HepG2 (cell line): ENCODE data around the gene AHSG. TPM values are rescaled to one million over a fixed set of nuclear protein-coding genes. Genes with fewer than 3 reads are reported as not detected.
A peak's percentile ranks its signal among the peaks of the same experiment; 100 is the strongest.

Experiments
- ASH2L ChIP-seq: fragments of 300-600, 200-600 bp; sonication (generic); IDR thresholded peaks from 2 replicates; pipeline ENCODE4 v1.7.0; 2017; ENCODE audit warnings: low read depth, mild to moderate bottlenecking, moderate library complexity, mixed read lengths, low read length; ENCODE audit not compliant: insufficient read length
- GLI4 ChIP-seq: sonication (generic); formaldehyde crosslinking; IDR thresholded peaks from 2 replicates; pipeline ENCODE4 v1.5.1; 2020; ENCODE audit warnings: missing genetic modification reagents, mild to moderate bottlenecking, moderate library complexity, borderline replicate concordance
- HMGXB3 ChIP-seq: sonication (generic); formaldehyde crosslinking; IDR thresholded peaks from 2 replicates; pipeline ENCODE4 v1.4.0; 2020; ENCODE audit warnings: missing genetic modification reagents, borderline replicate concordance
- HOXA9 ChIP-seq: sonication (generic); formaldehyde crosslinking; IDR thresholded peaks from 2 replicates; pipeline ENCODE4 v1.8.1; 2022; ENCODE audit warnings: missing genetic modification reagents, mild to moderate bottlenecking, moderate library complexity, borderline replicate concordance
- KMT2A ChIP-seq: sonication (generic); formaldehyde crosslinking; IDR thresholded peaks from 2 replicates; pipeline ENCODE4 v1.4.0; 2020; ENCODE audit warnings: missing genetic modification reagents
- MYC ChIP-seq: sonication (generic); formaldehyde crosslinking; IDR thresholded peaks from 2 replicates; pipeline ENCODE4 v1.9.0; 2021; ENCODE audit warnings: missing genetic modification reagents, borderline replicate concordance
- NFYB ChIP-seq: sonication (generic); formaldehyde crosslinking; IDR thresholded peaks from 2 replicates; pipeline ENCODE4 v1.4.0; 2020; ENCODE audit warnings: missing genetic modification reagents
- NKX3-1 ChIP-seq: sonication (generic); formaldehyde crosslinking; IDR thresholded peaks from 2 replicates; pipeline ENCODE4 v1.5.0; 2020; ENCODE audit warnings: missing genetic modification reagents
- PAF1 ChIP-seq: IDR thresholded peaks from 2 replicates; pipeline ENCODE4 v1.6.1; 2016; ENCODE audit warnings: missing genetic modification reagents, missing compliant biosample characterization
- RBAK ChIP-seq: sonication (generic); formaldehyde crosslinking; IDR thresholded peaks from 2 replicates; pipeline ENCODE4 v1.5.1; 2020; ENCODE audit warnings: mild to moderate bottlenecking, missing genetic modification reagents
- RFXAP ChIP-seq: sonication (generic); formaldehyde crosslinking; IDR thresholded peaks from 2 replicates; pipeline ENCODE4 v1.4.0; 2020; ENCODE audit warnings: missing genetic modification reagents, borderline replicate concordance
- SAFB2 ChIP-seq: sonication (generic); formaldehyde crosslinking; IDR thresholded peaks from 2 replicates; pipeline ENCODE4 v1.5.1; 2020; ENCODE audit warnings: missing genetic modification reagents, low read depth, mild to moderate bottlenecking, borderline replicate concordance
- ZNF142 ChIP-seq: sonication (generic); formaldehyde crosslinking; IDR thresholded peaks from 2 replicates; pipeline ENCODE4 v1.4.0; 2020; ENCODE audit warnings: missing genetic modification reagents
- ZNF205 ChIP-seq: IDR thresholded peaks from 2 replicates; pipeline ENCODE4 v1.6.1; 2018; ENCODE audit warnings: missing biosample characterization, missing genetic modification reagents
- ZNF563 ChIP-seq: sonication (generic); formaldehyde crosslinking; IDR thresholded peaks from 2 replicates; pipeline ENCODE4 v1.8.0; 2022; ENCODE audit warnings: mild to moderate bottlenecking, moderate library complexity, missing genetic modification reagents
- ZNF567 ChIP-seq: sonication (generic); formaldehyde crosslinking; IDR thresholded peaks from 2 replicates; pipeline ENCODE4 v1.8.1; 2023; ENCODE audit warnings: mild to moderate bottlenecking, missing genetic modification reagents, borderline replicate concordance
- polyA plus RNA-seq, 8 experiments: library from polyadenylated mRNA; depleted of rRNA in 3 of 8; stranded (reverse) in 7 of 8; unstranded in 1 of 8; fragments of >200 nt; fragmentation: Illumina TruSeq in 4 of 8; extraction: Trizol in 4 of 8; gene quantifications; 2 replicates each; pipeline versions ENCODE4 v1.2.1 to v1.2.3, GENCODE V29; 2011 to 2016; ENCODE audit warnings: low read depth in 4 of 8, missing spikeins in 1 of 8, mixed read lengths in 1 of 8; ENCODE audit not compliant: insufficient read depth in 1 of 8
- total RNA-seq, 5 experiments: library from RNA; depleted of rRNA; stranded (reverse); fragments of >200 nt; fragmentation: Illumina TruSeq; extraction: Trizol; gene quantifications; 2 replicates each; pipeline ENCODE4 v1.2.3, GENCODE V29; 2016; ENCODE audit warnings: low read depth in 1 of 5
- TF ChIP-seq, protein P1 (sequence below): sonication (generic); formaldehyde crosslinking; IDR thresholded peaks from 2 replicates; pipeline ENCODE4 v1.4.0; 2020; ENCODE audit warnings: missing genetic modification reagents, borderline replicate concordance
- TF ChIP-seq, protein P2 (sequence below): sonication (generic); formaldehyde crosslinking; IDR thresholded peaks from 2 replicates; pipeline ENCODE4 v1.5.0; 2020; ENCODE audit warnings: missing genetic modification reagents

AHSG gene
- total and polyA plus RNA-seq, 2 of the 13 experiments (the other 11 are each of a cell fraction or from before 2014, with no cell fraction given), result 2,043 to 19,152 TPM

DNA sequence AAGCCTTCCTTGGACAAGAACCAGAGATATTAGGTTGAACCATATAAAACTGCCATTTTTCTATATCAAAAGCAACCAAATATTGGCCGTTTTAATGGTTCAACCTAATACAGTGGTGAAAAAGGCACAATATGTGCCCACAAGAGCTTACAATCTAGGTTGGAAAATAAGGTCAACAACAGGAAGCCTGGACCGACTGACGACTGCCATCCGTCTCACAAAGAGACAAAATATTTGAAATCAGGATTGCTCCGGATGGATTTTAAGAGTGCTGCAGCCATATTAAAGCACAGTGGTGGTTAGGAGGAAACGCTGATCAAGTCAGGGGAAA is 1.4 kb downstream of the AHSG start (continued):
- TF ChIP-seq RBAK (no peak), ASH2L (no peak), HMGXB3 (CRISPR knock-in tag) (0 out of 2 replicates have a peak, but pooled peaks have one; percentile 12), ZNF563 (CRISPR knock-in tag) (no peak), RFXAP (CRISPR knock-in tag) (no peak; the same call in 1 of the 2 replicates), NKX3-1 (CRISPR knock-in tag) (0 out of 2 replicates have a peak, but pooled peaks have one; percentile 9), ZNF142 (CRISPR knock-in tag) (0 out of 2 replicates have a peak, but pooled peaks have one; percentile 28), HOXA9 (CRISPR knock-in tag) (no peak), ZNF205 (CRISPR knock-in tag) (no peak; the same call in 1 of the 2 replicates), ZNF567 (no peak), GLI4 (no peak), NFYB (CRISPR knock-in tag) (0 out of 2 replicates have a peak, but pooled peaks have one; percentile 7), SAFB2 (CRISPR knock-in tag) (no peak), PAF1 (CRISPR knock-in tag) (peak; percentile 29; the same call in 1 of the 2 replicates), KMT2A (CRISPR knock-in tag) (no peak), MYC (CRISPR knock-in tag) (no peak)
- TF ChIP-seq, protein P1, sequence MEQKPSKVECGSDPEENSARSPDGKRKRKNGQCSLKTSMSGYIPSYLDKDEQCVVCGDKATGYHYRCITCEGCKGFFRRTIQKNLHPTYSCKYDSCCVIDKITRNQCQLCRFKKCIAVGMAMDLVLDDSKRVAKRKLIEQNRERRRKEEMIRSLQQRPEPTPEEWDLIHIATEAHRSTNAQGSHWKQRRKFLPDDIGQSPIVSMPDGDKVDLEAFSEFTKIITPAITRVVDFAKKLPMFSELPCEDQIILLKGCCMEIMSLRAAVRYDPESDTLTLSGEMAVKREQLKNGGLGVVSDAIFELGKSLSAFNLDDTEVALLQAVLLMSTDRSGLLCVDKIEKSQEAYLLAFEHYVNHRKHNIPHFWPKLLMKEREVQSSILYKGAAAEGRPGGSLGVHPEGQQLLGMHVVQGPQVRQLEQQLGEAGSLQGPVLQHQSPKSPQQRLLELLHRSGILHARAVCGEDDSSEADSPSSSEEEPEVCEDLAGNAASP (CRISPR knock-in tag), result 0 out of 2 replicates have a peak, but pooled peaks have one; percentile 5
- TF ChIP-seq, protein P2, sequence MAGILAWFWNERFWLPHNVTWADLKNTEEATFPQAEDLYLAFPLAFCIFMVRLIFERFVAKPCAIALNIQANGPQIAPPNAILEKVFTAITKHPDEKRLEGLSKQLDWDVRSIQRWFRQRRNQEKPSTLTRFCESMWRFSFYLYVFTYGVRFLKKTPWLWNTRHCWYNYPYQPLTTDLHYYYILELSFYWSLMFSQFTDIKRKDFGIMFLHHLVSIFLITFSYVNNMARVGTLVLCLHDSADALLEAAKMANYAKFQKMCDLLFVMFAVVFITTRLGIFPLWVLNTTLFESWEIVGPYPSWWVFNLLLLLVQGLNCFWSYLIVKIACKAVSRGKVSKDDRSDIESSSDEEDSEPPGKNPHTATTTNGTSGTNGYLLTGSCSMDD (CRISPR knock-in tag), result no peak
